ENCODE measurements around the gene RNU6-1. TPM values are rescaled to one million over a fixed set of nuclear protein-coding genes. Genes with fewer than 3 reads are reported as not detected.

The RNU6-1 gene
- total RNA-seq, 4 donors from 2014 or later = not detected

DNA sequence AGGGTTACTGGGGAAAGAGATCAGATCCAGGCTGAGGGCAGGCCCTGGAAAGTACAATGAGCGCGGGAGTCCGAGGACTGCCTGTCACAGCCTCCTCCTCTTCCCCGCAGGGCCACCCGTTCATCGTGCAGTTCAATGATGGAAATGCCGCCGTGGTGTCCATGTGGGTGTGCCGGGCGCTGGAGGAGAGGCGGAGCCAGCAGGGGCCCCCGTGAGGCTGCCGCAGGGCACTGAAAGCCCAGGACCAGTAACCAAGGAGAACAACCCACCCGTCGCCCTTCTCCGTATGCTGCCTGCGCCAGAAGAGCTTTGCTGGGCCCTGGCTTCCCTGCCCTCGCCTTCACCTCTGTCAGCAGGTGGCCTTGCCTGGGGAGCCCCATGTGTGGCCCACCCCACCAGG, 33.3 kb downstream of the RNU6-1 start:
- Histone ChIP-seq H3K36me3 (peaks cover 0 to 38% (median 4%) of the 10 kb centered on the region in 3 donors), H3K4me3 (no peak overlapping the region), H3K4me1 (no peaks in the 10 kb centered on the region), H3K27me3 (no peaks in the 10 kb centered on the region), H3K9me3 (no peaks in the 10 kb centered on the region), H3K27ac (no peak overlapping the region)
- intact Hi-C loops (cut with DNase I) = no loop called here
- TF ChIP-seq POLR2A (IDR thresholded peaks at IDR 0.05) = no peak
- TF ChIP-seq, protein P1, sequence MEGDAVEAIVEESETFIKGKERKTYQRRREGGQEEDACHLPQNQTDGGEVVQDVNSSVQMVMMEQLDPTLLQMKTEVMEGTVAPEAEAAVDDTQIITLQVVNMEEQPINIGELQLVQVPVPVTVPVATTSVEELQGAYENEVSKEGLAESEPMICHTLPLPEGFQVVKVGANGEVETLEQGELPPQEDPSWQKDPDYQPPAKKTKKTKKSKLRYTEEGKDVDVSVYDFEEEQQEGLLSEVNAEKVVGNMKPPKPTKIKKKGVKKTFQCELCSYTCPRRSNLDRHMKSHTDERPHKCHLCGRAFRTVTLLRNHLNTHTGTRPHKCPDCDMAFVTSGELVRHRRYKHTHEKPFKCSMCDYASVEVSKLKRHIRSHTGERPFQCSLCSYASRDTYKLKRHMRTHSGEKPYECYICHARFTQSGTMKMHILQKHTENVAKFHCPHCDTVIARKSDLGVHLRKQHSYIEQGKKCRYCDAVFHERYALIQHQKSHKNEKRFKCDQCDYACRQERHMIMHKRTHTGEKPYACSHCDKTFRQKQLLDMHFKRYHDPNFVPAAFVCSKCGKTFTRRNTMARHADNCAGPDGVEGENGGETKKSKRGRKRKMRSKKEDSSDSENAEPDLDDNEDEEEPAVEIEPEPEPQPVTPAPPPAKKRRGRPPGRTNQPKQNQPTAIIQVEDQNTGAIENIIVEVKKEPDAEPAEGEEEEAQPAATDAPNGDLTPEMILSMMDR (IDR thresholded peaks at IDR 0.05) = no peak
- DNase-seq = no peak
- 100% methylated on average over 2 to 9 of the region's 18 CpGs for WGBS, 2 donors

DNA sequence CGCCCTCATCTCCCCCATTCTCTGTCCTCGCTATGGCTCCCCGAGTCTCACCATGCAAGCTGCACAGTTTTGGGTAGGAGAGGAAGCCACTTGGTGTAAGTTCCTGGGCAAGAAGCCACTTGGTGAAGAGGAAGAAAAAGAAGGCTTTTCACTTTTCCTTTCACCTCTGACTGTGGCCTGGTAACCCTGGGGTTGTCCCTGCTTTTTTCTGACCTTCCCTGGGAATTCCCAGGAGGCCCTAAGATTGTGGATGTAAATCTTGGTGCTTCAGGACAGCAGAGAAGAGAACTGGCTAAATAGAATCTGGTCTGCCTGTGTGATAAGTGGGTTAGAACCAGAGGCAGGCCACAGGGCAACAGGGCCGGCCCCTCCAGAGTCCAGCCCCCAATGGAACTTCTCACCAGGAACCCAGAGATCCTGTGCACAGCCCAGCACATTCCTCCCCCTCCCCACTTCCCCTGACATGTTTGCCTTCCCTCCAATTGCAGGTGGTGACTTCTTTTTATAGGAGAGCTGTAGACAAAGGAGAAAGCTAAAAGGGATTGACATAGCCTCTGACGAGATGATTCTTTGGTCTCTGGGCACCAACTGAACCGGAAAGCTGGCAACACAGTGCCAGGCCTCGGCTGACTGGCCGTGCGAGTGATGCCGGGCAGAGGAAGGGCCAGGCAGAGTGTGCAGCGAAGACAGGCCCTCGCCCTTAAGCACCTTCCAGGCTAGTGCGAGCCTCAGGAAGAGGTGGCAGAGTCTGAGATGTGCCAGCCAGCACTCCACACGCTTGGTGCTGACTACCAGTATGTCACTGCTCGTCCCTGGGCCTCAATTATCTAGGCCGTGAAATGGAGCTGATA, 34.0 kb downstream of the RNU6-1 start:
- H3K27me3 ChIP-seq = no peaks in the 10 kb centered on the region
- peaks cover 0 to 38% (median 4%) of the 10 kb centered on the region in 3 donors for H3K36me3 ChIP-seq
- H3K4me3 ChIP-seq = no peak overlapping the region
- WGBS, 2 donors = 75 to 89% methylated on average over 6 to 12 of the region's 16 CpGs
- H3K9me3 ChIP-seq = no peaks in the 10 kb centered on the region
- no peak for DNase-seq
- no peak overlapping the region for H3K27ac ChIP-seq
- no peaks in the 10 kb centered on the region for H3K4me1 ChIP-seq
- intact Hi-C loops (cut with DNase I) = no loop called here
- no peak for TF ChIP-seq POLR2A (IDR thresholded peaks at IDR 0.05)
- TF ChIP-seq, protein P1 (IDR thresholded peaks at IDR 0.05) = no peak

DNA sequence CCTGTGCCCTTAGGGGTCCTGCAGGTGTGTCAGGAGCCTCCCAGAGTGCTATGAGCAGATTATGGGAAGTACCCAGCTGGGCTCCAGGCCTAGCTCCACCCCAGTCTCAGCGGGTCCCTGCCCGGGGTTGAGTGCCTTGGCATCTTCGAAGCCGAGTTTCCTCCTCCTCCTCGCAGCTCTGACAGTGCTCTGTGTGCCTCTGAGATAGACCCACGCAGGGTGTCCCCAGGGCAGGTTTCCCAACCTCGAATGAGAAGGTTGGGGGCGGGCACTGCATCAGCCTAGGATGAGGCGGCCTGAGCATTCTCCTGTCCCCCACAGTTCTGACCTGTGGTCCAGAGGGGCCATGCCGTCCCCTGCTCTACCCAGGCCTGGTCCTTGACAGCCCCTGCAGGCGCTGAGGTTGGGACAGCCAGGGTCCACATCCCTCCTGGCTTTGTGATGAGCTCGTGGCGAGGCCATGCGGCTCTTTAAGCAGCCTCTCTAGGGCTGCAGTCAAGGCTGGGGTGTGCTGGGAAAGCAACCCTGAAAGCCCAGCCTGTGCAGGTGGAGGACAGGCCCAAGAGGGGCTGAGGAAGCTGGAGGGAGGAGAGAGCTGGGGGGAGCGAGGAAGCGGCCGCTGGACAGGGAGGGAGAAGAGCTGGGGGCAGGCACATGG, 34.7 kb downstream of the RNU6-1 start:
- intact Hi-C loops (cut with DNase I) = no loop called here

DNA sequence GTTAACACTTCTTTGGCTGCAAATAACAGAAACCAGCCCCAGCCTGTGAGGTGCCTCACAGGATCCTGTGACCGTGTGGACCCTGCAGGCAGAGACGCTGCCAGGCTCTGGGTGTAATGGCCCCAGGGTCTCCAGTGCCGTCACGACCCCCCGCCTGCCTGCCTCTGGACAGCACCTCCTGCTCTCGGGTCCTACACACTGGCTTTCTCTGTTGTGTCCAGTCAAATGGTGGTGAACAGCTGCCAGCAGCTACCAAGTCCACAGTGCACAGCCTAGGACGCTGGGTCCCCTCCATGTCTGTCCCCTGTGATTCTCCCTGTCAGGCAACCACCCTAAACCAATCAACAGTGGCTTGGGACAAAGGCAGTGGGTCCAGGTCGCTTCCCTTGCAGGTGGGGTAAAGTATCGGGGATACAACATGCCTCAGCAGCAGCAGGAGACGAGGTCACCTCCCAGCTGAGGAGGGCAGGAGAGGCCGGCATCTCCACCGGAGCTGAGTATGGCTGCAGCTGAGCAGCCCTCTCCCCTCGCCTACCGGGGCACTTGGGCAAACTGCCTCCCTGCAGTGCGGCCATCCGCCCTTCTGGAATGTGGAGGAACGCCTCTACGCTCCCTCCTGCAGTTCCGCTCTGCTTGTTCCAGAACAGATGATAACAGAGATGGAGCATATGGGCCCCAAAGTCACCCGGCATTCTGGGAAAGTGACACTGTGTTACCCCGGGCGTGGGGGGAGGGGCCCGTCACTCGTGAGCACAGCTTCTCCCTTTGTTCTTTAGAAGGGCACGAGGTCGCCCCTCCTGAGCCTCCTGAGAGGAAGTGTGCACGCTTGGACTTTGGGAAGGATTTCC, 35.6 kb downstream of the RNU6-1 start:
- 69 to 79% methylated on average over 8 to 14 of the region's 27 CpGs for WGBS, 2 donors
- Histone ChIP-seq H3K9me3 (no peaks in the 10 kb centered on the region), H3K27me3 (no peaks in the 10 kb centered on the region), H3K27ac (no peak overlapping the region), H3K36me3 (peaks cover 0 to 31% (median 4%) of the 10 kb centered on the region in 3 donors), H3K4me1 (no peaks in the 10 kb centered on the region), H3K4me3 (no peak overlapping the region)
- TF ChIP-seq, protein P1 (IDR thresholded peaks at IDR 0.05) = no peak
- no peak for TF ChIP-seq POLR2A (IDR thresholded peaks at IDR 0.05)
- intact Hi-C loops (cut with DNase I) = no loop called here
- DNase-seq = no peak

More for the DNA sequence above, 34.7 kb downstream of the RNU6-1 start:
- no peak for TF ChIP-seq POLR2A (IDR thresholded peaks at IDR 0.05)
- TF ChIP-seq, protein P1 (IDR thresholded peaks at IDR 0.05) = no peak
- H3K4me3 ChIP-seq = no peak overlapping the region
- WGBS, 2 donors = 81 to 100% methylated on average over 3 of the region's 17 CpGs
- no peak for DNase-seq
- no peaks in the 10 kb centered on the region for H3K27me3 ChIP-seq
- H3K4me1 ChIP-seq = no peaks in the 10 kb centered on the region
- no peak overlapping the region for H3K27ac ChIP-seq
- H3K36me3 ChIP-seq = peaks cover 0 to 38% (median 4%) of the 10 kb centered on the region in 3 donors
- no peaks in the 10 kb centered on the region for H3K9me3 ChIP-seq
